Stimulated activated CD4-positive, alpha-beta T cell treated with anti-CD3 and anti-CD28 coated beads, Interleukin-2, amount 100 ng/mL, for 48 hours (primary cell): Measurements from ENCODE around the gene MRGPRF.
"Not testable (repeated sequence)": the region's sequence is repeated elsewhere in the genome, so short reads cannot be mapped to it uniquely, and the experiment has no call there.

Experiments used
- DNase-seq, 2 donors: peaks; one replicate each; pipeline ENCODE4 v3.0.0-alpha.2; 2020

Gene MRGPRF

GRCh38 chr11:69002110-69002569 is 10.9 kb downstream of the MRGPRF start:
- no peak for DNase-seq

- DNase-seq, result no peak
Observed at GRCh38 chr11:69001243-69002081, 11.6 kb downstream of the MRGPRF start.

GRCh38 chr11:69000831-69001242 is 12.2 kb downstream of the MRGPRF start:
- no peak for DNase-seq

- DNase-seq, result no peak
Observed at GRCh38 chr11:69000391-69000790, 12.7 kb downstream of the MRGPRF start.

GRCh38 chr11:68999748-69000355 is 13.2 kb downstream of the MRGPRF start:
- not testable (repeated sequence) for DNase-seq

- no peak for DNase-seq
Observed at GRCh38 chr11:68999093-68999747, 13.8 kb downstream of the MRGPRF start.

GRCh38 chr11:68998390-68998911 is 14.6 kb downstream of the MRGPRF start:
- no peak for DNase-seq

GRCh38 chr11:68997995-68998348 is 15.1 kb downstream of the MRGPRF start:
- no peak for DNase-seq

GRCh38 chr11:68997124-68997994 is 15.7 kb downstream of the MRGPRF start:
- DNase-seq, result no peak

GRCh38 chr11:68996376-68997123 is 16.5 kb downstream of the MRGPRF start:
- no peak for DNase-seq

GRCh38 chr11:68994894-68995285 is 18.2 kb downstream of the MRGPRF start:
- DNase-seq, result no peak

- DNase-seq, result no peak
Observed at GRCh38 chr11:68994161-68994893, 18.7 kb downstream of the MRGPRF start.

- DNase-seq, result no peak
Observed at GRCh38 chr11:68993546-68993945, 19.5 kb downstream of the MRGPRF start.

- no peak for DNase-seq
Observed at GRCh38 chr11:68992743-68993255, 20.2 kb downstream of the MRGPRF start.

GRCh38 chr11:68990995-68991780 is 21.9 kb downstream of the MRGPRF start:
- no peak for DNase-seq

- DNase-seq, result no peak
Observed at GRCh38 chr11:68989936-68990606, 23.0 kb downstream of the MRGPRF start.

GRCh38 chr11:68988491-68988890 is 24.6 kb downstream of the MRGPRF start:
- DNase-seq, result no peak

- no peak for DNase-seq
Observed at GRCh38 chr11:68987211-68987610, 25.8 kb downstream of the MRGPRF start.

- no peak for DNase-seq
Observed at GRCh38 chr11:68983801-68984200, 29.2 kb downstream of the MRGPRF start.
